ENCODE results near the gene CNMD.

- TF ChIP-seq POLR2A (IDR thresholded peaks at IDR 0.05) (no peak), CTCF (IDR thresholded peaks at IDR 0.05) (no peak)
Measured at GRCh38 chr13:52760077-52760476, 20.5 kb upstream of the CNMD start.
